Pancreas (tissue), 10 donors: ENCODE measurements around the gene C1orf116. TPM values are rescaled to one million over a fixed set of nuclear protein-coding genes. Genes with fewer than 3 reads are reported as not detected.

ENCODE experiments used
- ATAC-seq, 4 donors: fragments of 200-7000 bp; cut with Tn5 transposase; one replicate each; pipeline versions ENCODE4 v1.8.0 to v1.9.1; 2020; ENCODE audit warnings: mild to moderate bottlenecking in 4 of 4, moderate library complexity in 4 of 4
- DNase-seq, 6 donors: peaks; one replicate each; pipeline ENCODE4 v3.0.0-alpha.2; 2020
- FAIRE-seq: peaks from 2 replicates; lab custom pipeline; 2012; peaks lifted over from hg19 to GRCh38; lab: Jason Lieb, UNC
- H3K27ac ChIP-seq, 4 donors: fragments of 200-600 bp; sonication (generic); 1 replicate in 3 of 4; 2 replicates in 1 of 4; pipeline versions ENCODE4 v1.5.0 to v1.8.0; 2020
- H3K27me3 ChIP-seq, 4 donors: fragments of 200-600 bp; one replicate each; pipeline ENCODE4 v1.8.0; 2021
- H3K36me3 ChIP-seq, 3 donors: fragments of 200-600 bp; sonication (generic) in 1 of 3; one replicate each; pipeline versions ENCODE4 v1.5.0 to v1.8.0; 2020 to 2021
- H3K4me1 ChIP-seq, 3 donors: fragments of 200-600 bp; one replicate each; pipeline ENCODE4 v1.8.0; 2021
- H3K4me3 ChIP-seq, 4 donors: fragments of 200-600 bp; sonication (generic) in 2 of 4; one replicate each; pipeline versions ENCODE4 v1.5.0 to v1.8.0; 2020 to 2021
- H3K9me3 ChIP-seq, 4 donors: fragments of 200-600 bp; one replicate each; pipeline ENCODE4 v1.8.0; 2021
- WGBS, 2 donors: extraction: QIAGEN DNeasy Blood & Tissue Kit; methylation state at CpG; one replicate each; pipeline ENCODE4 v1.1.7; 2013; 5-methylcytosine and 5-hydroxymethylcytosine counted together
- intact Hi-C, 3 donors: fragments of 100-400 bp; cut with DNase I; formaldehyde crosslinking; loops; one replicate each; pipeline versions ENCODE4 v1.11.1 to v1.14.2; 2022
- polyA plus RNA-seq, 2 donors: library from polyadenylated mRNA; stranded (reverse); fragments of 200-250 nt; gene quantifications; one replicate each; pipeline ENCODE4 v1.2.3, GENCODE V29; 2013
- total RNA-seq, 6 donors: library from RNA; stranded (reverse); fragmentation: NEBNext Ultra II Directional in 4 of 6; extraction: Animal tissue kit (Norgen Biotek cat#: 25700) in 4 of 6; gene quantifications; one replicate each; pipeline versions ENCODE4 v1.2.1 to v1.2.4, GENCODE V29; 2021 to 2023
- TF ChIP-seq, protein P1 (sequence below), 4 donors: fragments of 200-600 bp; sonication (generic) in 3 of 4; IDR thresholded peaks; one replicate each; pipeline versions ENCODE4 v1.5.0 to v1.8.0; 2021; ENCODE audit warnings: antibody characterized with exemption in 4 of 4
- donor health status: healthy with polysubstance abuse.
- donor health status: DM: no; HTN: no; CAD: no; lungs with moderate emphysema.
- donor health status: DM: no; HTN: no; CAD: no.
- donor health status: control.
- donor health status: control.
- donor health status: Bipolar disorder and iron deficiency.
- donor health status: DM: yes; HTN: yes; CAD: no.
- donor health status: DM: no; HTN: no; CAD: no.
- donor health status: DM: no; HTN: no; CAD: no.
- donor health status: DM: yes; HTN: yes; CAD: no.

Gene C1orf116
- total and polyA plus RNA-seq, 8 donors: 7.8 to 26.9 (median 10.1) TPM

DNA sequence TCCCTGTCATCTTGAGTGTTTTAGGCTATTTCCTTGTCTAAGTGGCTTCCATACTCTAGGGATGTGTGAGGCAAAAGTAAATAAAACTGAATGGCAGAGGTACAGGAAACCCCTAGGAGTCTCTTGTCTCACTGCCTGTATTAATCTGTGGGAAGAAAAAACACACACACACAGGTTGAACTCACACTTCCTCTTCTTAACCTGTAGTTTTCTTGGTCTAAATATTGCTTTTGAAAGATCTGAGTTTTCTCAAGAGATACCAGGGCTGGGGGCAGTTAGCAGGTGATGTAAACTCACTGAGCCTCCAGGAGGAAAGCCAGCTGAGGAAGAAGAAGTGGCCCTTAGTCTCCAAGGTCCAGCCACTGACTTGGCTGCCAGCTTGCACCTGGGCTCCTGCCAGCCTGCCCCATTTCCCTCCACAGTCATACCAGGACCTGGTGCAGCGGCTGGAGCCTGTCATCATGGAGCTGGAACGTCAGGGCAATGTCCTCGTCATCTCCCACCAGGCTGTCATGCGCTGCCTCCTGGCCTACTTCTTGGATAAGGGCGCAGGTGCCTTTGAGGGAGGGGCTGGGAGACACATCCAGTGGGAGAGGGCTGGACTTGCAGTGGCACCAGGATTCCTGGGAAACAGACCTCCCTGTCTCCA is 37.4 kb upstream of the C1orf116 start:
- peaks cover 0 to 5% (median 3%) of the 10 kb centered on the region in 3 donors for H3K36me3 ChIP-seq
- no peak for DNase-seq
- no peak overlapping the region for H3K4me3 ChIP-seq
- no peak overlapping the region for H3K27ac ChIP-seq
- TF ChIP-seq, protein P1, sequence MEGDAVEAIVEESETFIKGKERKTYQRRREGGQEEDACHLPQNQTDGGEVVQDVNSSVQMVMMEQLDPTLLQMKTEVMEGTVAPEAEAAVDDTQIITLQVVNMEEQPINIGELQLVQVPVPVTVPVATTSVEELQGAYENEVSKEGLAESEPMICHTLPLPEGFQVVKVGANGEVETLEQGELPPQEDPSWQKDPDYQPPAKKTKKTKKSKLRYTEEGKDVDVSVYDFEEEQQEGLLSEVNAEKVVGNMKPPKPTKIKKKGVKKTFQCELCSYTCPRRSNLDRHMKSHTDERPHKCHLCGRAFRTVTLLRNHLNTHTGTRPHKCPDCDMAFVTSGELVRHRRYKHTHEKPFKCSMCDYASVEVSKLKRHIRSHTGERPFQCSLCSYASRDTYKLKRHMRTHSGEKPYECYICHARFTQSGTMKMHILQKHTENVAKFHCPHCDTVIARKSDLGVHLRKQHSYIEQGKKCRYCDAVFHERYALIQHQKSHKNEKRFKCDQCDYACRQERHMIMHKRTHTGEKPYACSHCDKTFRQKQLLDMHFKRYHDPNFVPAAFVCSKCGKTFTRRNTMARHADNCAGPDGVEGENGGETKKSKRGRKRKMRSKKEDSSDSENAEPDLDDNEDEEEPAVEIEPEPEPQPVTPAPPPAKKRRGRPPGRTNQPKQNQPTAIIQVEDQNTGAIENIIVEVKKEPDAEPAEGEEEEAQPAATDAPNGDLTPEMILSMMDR (IDR thresholded peaks at IDR 0.05): no peak
- H3K27me3 ChIP-seq: no peaks in the 10 kb centered on the region
- no peaks in the 10 kb centered on the region for H3K9me3 ChIP-seq
- intact Hi-C loops: no loop called here
- no peak for ATAC-seq
- H3K4me1 ChIP-seq: no peaks in the 10 kb centered on the region
- no peak for FAIRE-seq
- WGBS, 2 donors: 85 to 92% methylated on average over 5 of the region's 5 CpGs

DNA sequence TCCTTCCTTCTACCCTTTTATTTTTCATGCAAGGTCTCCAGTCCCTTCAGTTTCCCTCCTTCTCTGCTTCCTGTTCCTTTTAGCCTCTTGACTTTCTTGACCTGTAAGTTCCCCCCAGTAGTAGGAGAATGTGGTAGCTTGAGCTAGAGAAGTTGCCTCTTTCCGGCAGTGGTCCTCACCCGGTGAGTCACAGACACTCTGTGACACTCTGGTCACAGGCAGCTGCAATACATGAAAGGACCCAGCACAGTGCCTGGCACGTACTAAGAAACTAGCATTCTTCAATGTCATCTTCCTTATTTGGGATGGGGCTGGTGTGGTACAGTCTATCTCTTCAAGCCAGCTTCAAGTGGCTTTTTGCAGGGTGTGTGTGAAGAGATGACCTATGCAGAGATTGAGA is 36.5 kb upstream of the C1orf116 start:
- H3K27ac ChIP-seq: no peak overlapping the region
- no peak for ATAC-seq
- TF ChIP-seq, protein P1 (IDR thresholded peaks at IDR 0.05): no peak

DNA sequence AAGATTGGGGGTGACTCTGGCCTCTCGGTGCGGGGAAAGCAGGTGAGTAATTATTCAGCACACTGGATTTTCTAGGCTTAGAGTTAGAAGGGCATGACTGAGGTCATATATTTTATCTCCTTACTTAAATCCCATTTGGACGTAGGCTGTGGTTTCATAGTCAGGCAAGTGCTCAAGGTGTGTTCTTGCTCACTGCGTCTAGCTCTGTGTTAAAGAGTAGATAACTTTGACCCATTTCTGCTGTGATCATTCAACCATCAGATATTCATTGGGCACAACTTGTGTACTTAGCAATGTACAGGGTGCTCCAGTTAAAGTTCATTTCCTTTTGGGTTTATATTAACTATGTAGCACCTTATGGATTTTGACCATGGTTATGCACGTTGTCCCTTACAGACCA is 35.1 kb upstream of the C1orf116 start:
- Histone ChIP-seq H3K9me3 (no peaks in the 10 kb centered on the region), H3K27ac (no peak overlapping the region), H3K27me3 (no peaks in the 10 kb centered on the region), H3K4me3 (no peak overlapping the region), H3K4me1 (no peaks in the 10 kb centered on the region), H3K36me3 (peaks cover 0 to 13% (median 6%) of the 10 kb centered on the region in 3 donors)
- ATAC-seq: no peak
- intact Hi-C loops: no loop called here
- TF ChIP-seq, protein P1 (IDR thresholded peaks at IDR 0.05): no peak
- no peak for DNase-seq
- WGBS, 2 donors: 63 to 77% methylated on average over 5 of the region's 5 CpGs
- FAIRE-seq: no peak

More for the DNA sequence above, 36.5 kb upstream of the C1orf116 start:
- Histone ChIP-seq H3K4me1 (no peaks in the 10 kb centered on the region), H3K36me3 (peaks cover 0 to 5% (median 3%) of the 10 kb centered on the region in 3 donors), H3K9me3 (no peaks in the 10 kb centered on the region), H3K27me3 (no peaks in the 10 kb centered on the region), H3K4me3 (no peak overlapping the region)
- intact Hi-C loops: no loop called here
- DNase-seq: no peak
- no peak for FAIRE-seq
- 91 to 99% methylated on average over 3 of the region's 3 CpGs for WGBS, 2 donors

DNA sequence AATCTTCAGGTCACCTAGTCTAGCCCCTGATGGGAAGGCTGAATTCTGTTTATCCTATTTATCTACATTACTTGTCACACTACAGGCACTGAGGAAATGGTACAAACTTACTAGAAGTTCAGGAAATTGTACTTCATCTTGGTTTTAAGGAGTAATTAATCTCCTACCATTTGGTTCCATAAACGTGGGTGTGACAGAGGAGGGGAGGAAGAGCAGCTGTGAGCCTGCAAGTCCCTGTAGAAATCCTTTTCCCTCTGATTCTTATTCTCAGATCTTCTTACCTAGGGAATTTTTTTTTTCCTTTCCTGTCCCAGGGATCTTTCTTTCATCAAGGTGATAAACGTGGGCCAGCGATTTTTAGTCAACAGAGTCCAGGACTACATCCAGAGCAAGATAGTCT is 34.6 kb upstream of the C1orf116 start:
- no peaks in the 10 kb centered on the region for H3K27me3 ChIP-seq
- no peak for DNase-seq
- H3K9me3 ChIP-seq: no peaks in the 10 kb centered on the region
- intact Hi-C loops: no loop called here
- no peak overlapping the region for H3K27ac ChIP-seq
- H3K36me3 ChIP-seq: peaks cover 0 to 13% (median 6%) of the 10 kb centered on the region in 3 donors
- TF ChIP-seq, protein P1 (IDR thresholded peaks at IDR 0.05): no peak
- WGBS, 2 donors: 43 to 49% methylated on average over 3 of the region's 3 CpGs
- no peaks in the 10 kb centered on the region for H3K4me1 ChIP-seq
- no peak overlapping the region for H3K4me3 ChIP-seq
- no peak for FAIRE-seq
- no peak for ATAC-seq

DNA sequence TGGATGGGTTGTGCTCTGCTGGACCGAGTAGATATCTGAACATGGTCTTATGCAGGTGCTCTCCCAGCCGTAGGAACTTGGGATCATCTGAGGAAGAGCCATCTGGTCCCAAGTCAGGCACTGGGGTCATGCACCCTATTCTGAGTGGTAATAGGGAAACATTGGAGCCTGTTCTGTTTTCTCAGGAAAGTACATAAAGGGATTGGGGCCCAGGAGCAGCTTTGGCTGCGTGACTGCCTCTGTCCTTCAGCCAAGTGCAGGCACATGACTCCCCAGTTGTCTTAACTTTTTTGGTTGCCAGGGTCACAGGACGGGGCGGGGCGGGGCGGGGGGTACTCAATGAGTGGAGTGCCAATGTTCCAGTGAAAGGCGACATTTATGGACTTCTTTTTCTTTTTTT is 32.0 kb upstream of the C1orf116 start:
- FAIRE-seq (no peak), DNase-seq (peak in 3 of 6 donors; percentile 22 to 53 (median 30)), ATAC-seq (peak; percentile 38 to 72 (median 54))
- TF ChIP-seq, protein P1 (IDR thresholded peaks at IDR 0.05): no peak
- Histone ChIP-seq H3K4me1 (no peaks in the 10 kb centered on the region), H3K4me3 (no peak overlapping the region), H3K27me3 (no peaks in the 10 kb centered on the region), H3K27ac (no peak overlapping the region), H3K36me3 (peaks cover 0 to 13% (median 6%) of the 10 kb centered on the region in 3 donors), H3K9me3 (no peaks in the 10 kb centered on the region)
- intact Hi-C loops: no loop called here
- 66 to 79% methylated on average over 8 of the region's 8 CpGs for WGBS, 2 donors
